ENCODE results near the gene ADAMTSL3. TPM values are rescaled to one million over a fixed set of nuclear protein-coding genes. Genes with fewer than 3 reads are reported as not detected.

Gene ADAMTSL3
- total RNA-seq, 4 donors from 2014 or later, result 16.6 to 30.0 (median 21.8) TPM

- H3K36me3 ChIP-seq, result no peaks in the 10 kb centered on the region
- H3K27me3 ChIP-seq, result no peaks in the 10 kb centered on the region
- intact Hi-C loops (cut with DNase I), result no loop called here
- H3K27ac ChIP-seq (replicated peaks in 1 of 4), result no peak overlapping the region
- peaks cover 0 to 21% (median 11%) of the 10 kb centered on the region in 4 donors for H3K9me3 ChIP-seq
- H3K4me1 ChIP-seq, result no peaks in the 10 kb centered on the region
- no peak for TF ChIP-seq POLR2A (IDR thresholded peaks at IDR 0.05; ENCODE audit: low read depth)
- TF ChIP-seq, protein P1, sequence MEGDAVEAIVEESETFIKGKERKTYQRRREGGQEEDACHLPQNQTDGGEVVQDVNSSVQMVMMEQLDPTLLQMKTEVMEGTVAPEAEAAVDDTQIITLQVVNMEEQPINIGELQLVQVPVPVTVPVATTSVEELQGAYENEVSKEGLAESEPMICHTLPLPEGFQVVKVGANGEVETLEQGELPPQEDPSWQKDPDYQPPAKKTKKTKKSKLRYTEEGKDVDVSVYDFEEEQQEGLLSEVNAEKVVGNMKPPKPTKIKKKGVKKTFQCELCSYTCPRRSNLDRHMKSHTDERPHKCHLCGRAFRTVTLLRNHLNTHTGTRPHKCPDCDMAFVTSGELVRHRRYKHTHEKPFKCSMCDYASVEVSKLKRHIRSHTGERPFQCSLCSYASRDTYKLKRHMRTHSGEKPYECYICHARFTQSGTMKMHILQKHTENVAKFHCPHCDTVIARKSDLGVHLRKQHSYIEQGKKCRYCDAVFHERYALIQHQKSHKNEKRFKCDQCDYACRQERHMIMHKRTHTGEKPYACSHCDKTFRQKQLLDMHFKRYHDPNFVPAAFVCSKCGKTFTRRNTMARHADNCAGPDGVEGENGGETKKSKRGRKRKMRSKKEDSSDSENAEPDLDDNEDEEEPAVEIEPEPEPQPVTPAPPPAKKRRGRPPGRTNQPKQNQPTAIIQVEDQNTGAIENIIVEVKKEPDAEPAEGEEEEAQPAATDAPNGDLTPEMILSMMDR (IDR thresholded peaks at IDR 0.05), result no peak
- no peak for TF ChIP-seq POLR2AphosphoS5 (IDR thresholded peaks at IDR 0.05)
- no peak for TF ChIP-seq EP300 (IDR thresholded peaks at IDR 0.05)
- DNase-seq (ENCODE audit: extremely low spot score), result no peak
- H3K4me3 ChIP-seq, result no peak overlapping the region
These were observed 10.7 kb upstream of the ADAMTSL3 start for GRCh38 chr15:83643201-83643600.

GRCh38 chr15:83644439-83644838 lies 9.5 kb upstream of the ADAMTSL3 start:
- WGBS, result 88% methylated on average over 1 of the region's 1 CpG
- Histone ChIP-seq H3K36me3 (no peaks in the 10 kb centered on the region), H3K4me3 (no peak overlapping the region), H3K27me3 (no peaks in the 10 kb centered on the region), H3K4me1 (no peaks in the 10 kb centered on the region), H3K9me3 (peaks cover 0 to 21% (median 8%) of the 10 kb centered on the region in 4 donors), H3K27ac (replicated peaks in 1 of 4) (no peak overlapping the region)
- DNase-seq (ENCODE audit: extremely low spot score), result no peak
- intact Hi-C loops (cut with DNase I), result no loop called here
- TF ChIP-seq EP300 (IDR thresholded peaks at IDR 0.05), result no peak
- no peak for TF ChIP-seq POLR2A (IDR thresholded peaks at IDR 0.05; ENCODE audit: low read depth)
- no peak for TF ChIP-seq POLR2AphosphoS5 (IDR thresholded peaks at IDR 0.05)
- TF ChIP-seq, protein P1 (IDR thresholded peaks at IDR 0.05), result no peak

- H3K4me1 ChIP-seq, result peaks cover 11 to 34% (median 26%) of the 10 kb centered on the region in 4 donors
- H3K27ac ChIP-seq (replicated peaks in 1 of 4), result no peak overlapping the region
- H3K9me3 ChIP-seq, result no peaks in the 10 kb centered on the region
- 93% methylated on average over 2 of the region's 2 CpGs for WGBS
- no peak overlapping the region for H3K4me3 ChIP-seq
- H3K27me3 ChIP-seq, result peaks cover 0 to 21% (median 0%) of the 10 kb centered on the region in 4 donors
- intact Hi-C loops (cut with DNase I), result loop anchor here (10.0 kb wide), 1 partner anchor 94 kb away; no protein-coding TSS in a partner anchor
- DNase-seq (ENCODE audit: extremely low spot score), result no peak
- H3K36me3 ChIP-seq, result no peaks in the 10 kb centered on the region
- TF ChIP-seq POLR2AphosphoS5 (IDR thresholded peaks at IDR 0.05) (no peak), POLR2A (IDR thresholded peaks at IDR 0.05; ENCODE audit: low read depth) (no peak), EP300 (IDR thresholded peaks at IDR 0.05) (no peak)
- TF ChIP-seq, protein P1 (IDR thresholded peaks at IDR 0.05), result no peak
These were observed 3.1 kb upstream of the ADAMTSL3 start for GRCh38 chr15:83650831-83651230.

GRCh38 chr15:83651541-83651940 lies 2.4 kb upstream of the ADAMTSL3 start:
- DNase-seq (ENCODE audit: extremely low spot score), result peak; percentile 14
- Histone ChIP-seq H3K27me3 (peaks cover 0 to 21% (median 0%) of the 10 kb centered on the region in 4 donors), H3K27ac (replicated peaks in 1 of 4) (no peak overlapping the region), H3K9me3 (no peaks in the 10 kb centered on the region), H3K36me3 (peaks cover 0 to 3% (median 0%) of the 10 kb centered on the region in 4 donors), H3K4me3 (no peak overlapping the region), H3K4me1 (peaks cover 11 to 41% (median 31%) of the 10 kb centered on the region in 4 donors)
- TF ChIP-seq POLR2AphosphoS5 (IDR thresholded peaks at IDR 0.05) (no peak), EP300 (IDR thresholded peaks at IDR 0.05) (no peak), POLR2A (IDR thresholded peaks at IDR 0.05; ENCODE audit: low read depth) (no peak)
- TF ChIP-seq, protein P1 (IDR thresholded peaks at IDR 0.05), result no peak
- intact Hi-C loops (cut with DNase I), result loop anchor here (10.0 kb wide), 1 partner anchor 93 kb away; no protein-coding TSS in a partner anchor
- WGBS, result 84% methylated on average over 6 of the region's 6 CpGs

Data from esophagus muscularis mucosa (tissue), 4 donors.